Peyer's patch (tissue), 4 donors: Measurements from ENCODE around the gene HMGB4.

Experiments
- POLR2A ChIP-seq, 2 donors: fragments of 450-650 bp; IDR thresholded peaks; one replicate each; pipeline ENCODE4 v1.5.1; 2017; ENCODE audit warnings: antibody characterized with exemption in 2 of 2, mild to moderate bottlenecking in 2 of 2, moderate library complexity in 2 of 2
- TF ChIP-seq, protein P1 (sequence below), 6 experiments: fragments of 450-650 bp in 4 of 6; fragments of 200-600 bp in 2 of 6; sonication (generic) in 1 of 6; IDR thresholded peaks; one replicate each; pipeline ENCODE4 v1.5.1; 2017 to 2019; ENCODE audit warnings: antibody characterized with exemption in 6 of 6, mild to moderate bottlenecking in 3 of 6, moderate library complexity in 1 of 6

DNA sequence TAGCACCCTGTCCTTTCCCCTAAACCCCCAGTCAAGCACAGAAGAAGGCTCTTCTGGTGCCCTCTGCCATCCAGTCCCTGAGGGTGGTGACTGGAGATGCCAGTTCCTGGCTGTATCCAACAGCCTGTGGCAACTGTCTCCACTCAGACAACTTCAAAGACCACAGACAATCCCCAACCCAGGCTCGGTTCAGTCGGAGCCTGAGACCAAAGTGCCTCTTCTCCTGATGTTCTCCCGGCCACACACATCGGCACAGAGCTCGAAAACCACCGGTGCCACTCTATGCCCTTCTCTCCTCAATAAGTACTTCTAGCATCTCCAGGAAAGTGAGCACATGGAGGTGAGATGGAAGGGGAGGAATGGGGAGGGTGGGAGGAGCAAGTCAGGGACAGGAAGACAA lies 39.6 kb upstream of the HMGB4 start:
- TF ChIP-seq, protein P1, sequence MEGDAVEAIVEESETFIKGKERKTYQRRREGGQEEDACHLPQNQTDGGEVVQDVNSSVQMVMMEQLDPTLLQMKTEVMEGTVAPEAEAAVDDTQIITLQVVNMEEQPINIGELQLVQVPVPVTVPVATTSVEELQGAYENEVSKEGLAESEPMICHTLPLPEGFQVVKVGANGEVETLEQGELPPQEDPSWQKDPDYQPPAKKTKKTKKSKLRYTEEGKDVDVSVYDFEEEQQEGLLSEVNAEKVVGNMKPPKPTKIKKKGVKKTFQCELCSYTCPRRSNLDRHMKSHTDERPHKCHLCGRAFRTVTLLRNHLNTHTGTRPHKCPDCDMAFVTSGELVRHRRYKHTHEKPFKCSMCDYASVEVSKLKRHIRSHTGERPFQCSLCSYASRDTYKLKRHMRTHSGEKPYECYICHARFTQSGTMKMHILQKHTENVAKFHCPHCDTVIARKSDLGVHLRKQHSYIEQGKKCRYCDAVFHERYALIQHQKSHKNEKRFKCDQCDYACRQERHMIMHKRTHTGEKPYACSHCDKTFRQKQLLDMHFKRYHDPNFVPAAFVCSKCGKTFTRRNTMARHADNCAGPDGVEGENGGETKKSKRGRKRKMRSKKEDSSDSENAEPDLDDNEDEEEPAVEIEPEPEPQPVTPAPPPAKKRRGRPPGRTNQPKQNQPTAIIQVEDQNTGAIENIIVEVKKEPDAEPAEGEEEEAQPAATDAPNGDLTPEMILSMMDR (IDR thresholded peaks at IDR 0.05): no peak
- TF ChIP-seq POLR2A (IDR thresholded peaks at IDR 0.05): no peak
